Neural progenitor cell (in vitro differentiated cells): Measurements from ENCODE around the gene GCN1. TPM values are rescaled to one million over a fixed set of nuclear protein-coding genes. Genes with fewer than 3 reads are reported as not detected.

Experiments used
- DNase-seq: peaks from one replicate; pipeline ENCODE4 v3.0.0-alpha.2; 2016; ENCODE audit warnings: low spot score
- H2AFZ ChIP-seq: fragments of 200-600 bp; sonication (generic); replicated peaks from 2 replicates; pipeline ENCODE4 v1.6.1; 2016; ENCODE audit warnings: antibody characterized with exemption
- H3F3A ChIP-seq: fragments of 200-600 bp; sonication (generic); 2 replicates; pipeline ENCODE4 v1.6.1; 2016; ENCODE audit warnings: antibody characterized with exemption, low read depth
- H3K27ac ChIP-seq: fragments of 200-600 bp; sonication (generic); 2 replicates; pipeline ENCODE4 v1.5.1; 2016; ENCODE audit warnings: mild to moderate bottlenecking
- H3K27me3 ChIP-seq: fragments of 200-600 bp; sonication (generic); 2 replicates; pipeline ENCODE4 v1.6.1; 2016; ENCODE audit warnings: mild to moderate bottlenecking, moderate library complexity
- H3K36me3 ChIP-seq: fragments of 200-600 bp; sonication (generic); 2 replicates; pipeline ENCODE4 v1.5.1; 2016
- H3K4me1 ChIP-seq: fragments of 200-600 bp; sonication (generic); 2 replicates; pipeline ENCODE4 v1.6.1; 2016; ENCODE audit warnings: mixed run types
- H3K4me2 ChIP-seq: fragments of 200-600 bp; sonication (generic); 2 replicates; pipeline ENCODE4 v1.6.1; 2016
- H3K4me3 ChIP-seq: fragments of 200-600 bp; sonication (generic); 2 replicates; pipeline ENCODE4 v1.5.1; 2016
- H3K79me2 ChIP-seq: fragments of 200-600 bp; sonication (generic); 2 replicates; pipeline ENCODE4 v1.6.1; 2016; ENCODE audit warnings: low read depth
- H3K9ac ChIP-seq: fragments of 200-600 bp; sonication (generic); 2 replicates; pipeline ENCODE4 v1.6.1; 2016
- H3K9me3 ChIP-seq: fragments of 200-600 bp; sonication (generic); 2 replicates; pipeline ENCODE4 v1.5.1; 2016; ENCODE audit warnings: low read depth
- H4K20me1 ChIP-seq: fragments of 200-600 bp; sonication (generic); 2 replicates; pipeline ENCODE4 v1.6.1; 2016; ENCODE audit warnings: low read depth
- H3K27ac Mint-ChIP-seq: 3 replicates; pipeline ENCODE4 v1.8.0; 2021; ENCODE audit warnings: mixed read lengths
- H3K27me3 Mint-ChIP-seq: 2 replicates; pipeline ENCODE4 v1.8.0; 2022; ENCODE audit warnings: low read depth, mild to moderate bottlenecking, inconsistent platforms, moderate library complexity, mixed read lengths; ENCODE audit not compliant: insufficient read depth
- H3K36me3 Mint-ChIP-seq: 3 replicates; pipeline ENCODE4 v1.8.0; 2021; ENCODE audit warnings: mixed read lengths
- H3K4me1 Mint-ChIP-seq: 3 replicates; pipeline ENCODE4 v1.8.0; 2021; ENCODE audit warnings: mixed read lengths
- H3K4me3 Mint-ChIP-seq: 3 replicates; pipeline ENCODE4 v1.8.0; 2021; ENCODE audit warnings: mild to moderate bottlenecking, moderate library complexity, mixed read lengths
- H3K9me3 Mint-ChIP-seq: 3 replicates; pipeline ENCODE4 v1.8.0; 2020; ENCODE audit warnings: mixed read lengths
- CTCF ChIP-seq: fragments of 200-600 bp; sonication (generic); IDR thresholded peaks from 2 replicates; pipeline ENCODE4 v1.5.1; 2017; ENCODE audit warnings: antibody characterized with exemption, mild to moderate bottlenecking
- EZH2 ChIP-seq: fragments of 200-600 bp; sonication (generic); IDR thresholded peaks from 2 replicates; pipeline ENCODE4 v1.6.1; 2017; ENCODE audit warnings: antibody characterized with exemption, mild to moderate bottlenecking, moderate library complexity
- EZH2phosphoT487 ChIP-seq: fragments of 200-600 bp; sonication (generic); IDR thresholded peaks from 2 replicates; pipeline ENCODE4 v1.6.1; 2017; ENCODE audit warnings: antibody characterized with exemption
- microRNA-seq: library from miRNA; unstranded; fragments of <30 nt; microRNA quantifications from one replicate; pipeline ENCODE4, GENCODE V29; 2016
- small RNA-seq: library from RNA; depleted of rRNA; stranded (forward); fragments of <200 nt; gene quantifications from one replicate; pipeline ENCODE3, GENCODE V24; 2015
- total RNA-seq: library from RNA; depleted of rRNA; stranded (reverse); fragments of >200 nt; gene quantifications from 2 replicates; pipeline ENCODE4 v1.2.3, GENCODE V29; 2015; ENCODE audit warnings: low replicate concordance

Gene GCN1
- total RNA-seq, 1 donor from 2014 or later, result 60.9 TPM

DNA sequence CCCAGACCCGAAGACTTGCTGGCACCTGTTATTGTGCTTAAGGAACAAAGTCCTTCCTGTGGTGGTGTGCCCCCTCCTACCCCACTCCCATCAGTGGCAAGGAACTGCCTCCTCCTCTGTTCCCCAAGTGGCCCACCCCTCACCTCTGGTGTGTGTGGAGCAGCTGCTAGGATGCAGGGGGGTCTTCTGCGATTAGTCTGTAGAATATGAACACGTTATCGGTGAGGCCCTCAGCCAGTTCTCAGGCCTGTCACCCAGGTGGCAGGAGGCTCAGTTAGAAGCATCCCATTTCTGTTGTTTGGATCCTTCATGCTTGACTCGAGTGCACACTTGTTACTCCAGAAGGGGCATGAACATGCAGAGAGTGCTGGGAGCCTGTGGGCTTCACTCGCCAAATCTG is 117.3 kb downstream of the GCN1 start:
- Histone ChIP-seq H3K4me3 (no peak overlapping the region), H2AFZ (no peak overlapping the region), H3K36me3 (no peaks in the 10 kb centered on the region), H3K9me3 (no peaks in the 10 kb centered on the region), H4K20me1 (no peaks in the 10 kb centered on the region), H3K9ac (no peak overlapping the region), H3K27ac (no peak overlapping the region), H3K79me2 (no peaks in the 10 kb centered on the region), H3F3A (no peaks in the 10 kb centered on the region), H3K4me1 (no peaks in the 10 kb centered on the region), H3K27me3 (no peaks in the 10 kb centered on the region), H3K4me2 (no peak overlapping the region)
- no peak for DNase-seq
- peaks cover 3% of the 10 kb centered on the region for H3K36me3 Mint-ChIP-seq
- H3K4me3 Mint-ChIP-seq, result no peak overlapping the region
- peaks cover 3% of the 10 kb centered on the region for H3K27me3 Mint-ChIP-seq
- no peaks in the 10 kb centered on the region for H3K9me3 Mint-ChIP-seq
- TF ChIP-seq EZH2, result no peak
- no peak for TF ChIP-seq EZH2phosphoT487
- no peak for TF ChIP-seq CTCF
- H3K4me1 Mint-ChIP-seq, result peaks cover 5% of the 10 kb centered on the region
- H3K27ac Mint-ChIP-seq, result no peak overlapping the region

Small RNA genes lying within 50 kb of the gene (microRNA-seq; reads per million reads assigned to microRNA genes)
- gene MIR4498, result not detected

Small RNA genes lying within 50 kb of the gene (small RNA-seq; reads per million reads assigned to genes)
- 0.09 reads per million for gene MIR4498

Other genes starting within 250 kb of the GCN1 start
- gene BICDL1, start 205.5 kb downstream of the GCN1 start, total RNA-seq, result 2.5 and 3.8 TPM in 2 replicates
- 17.5 and 24.5 TPM in 2 replicates for gene RAB35, start 78.0 kb downstream of the GCN1 start, total RNA-seq
- 7,069 and 9,364 TPM in 2 replicates for gene RPLP0, start 6.4 kb upstream of the GCN1 start, total RNA-seq
- 8.2 and 19.3 TPM in 2 replicates for gene PXN, start 71.0 kb upstream of the GCN1 start, total RNA-seq
- under 0.01 TPM in 1 of 2 replicates, not detected in the other for gene RNU4-2, start 97.2 kb upstream of the GCN1 start, total RNA-seq
- gene RNU4-1, start 98.5 kb upstream of the GCN1 start, total RNA-seq, result under 0.01 TPM in 2 replicates
- gene SIRT4, start 107.6 kb upstream of the GCN1 start, total RNA-seq, result 3.8 and 6.8 TPM in 2 replicates
- gene PLA2G1B, start 133.1 kb upstream of the GCN1 start, total RNA-seq, result not detected in 2 replicates
- 40.2 and 48.6 TPM in 2 replicates for gene MSI1, start 174.4 kb upstream of the GCN1 start, total RNA-seq
- gene COX6A1, start 243.4 kb upstream of the GCN1 start, total RNA-seq, result 296 and 432 TPM in 2 replicates